Stimulated activated CD8-positive, alpha-beta memory T cell treated with anti-CD3 and anti-CD28 coated beads, Interleukin-4, amount 100 ng/mL, for 4 hours (primary cell): ENCODE measurements around the gene CIROP.
A peak's percentile ranks its signal among the peaks of the same experiment; 100 is the strongest.

ENCODE experiments used
- DNase-seq, 2 donors: peaks; one replicate each; pipeline ENCODE4 v3.0.0-alpha.2; 2020; ENCODE audit warnings: low read depth in 2 of 2, low spot score in 1 of 2

CIROP gene

DNA sequence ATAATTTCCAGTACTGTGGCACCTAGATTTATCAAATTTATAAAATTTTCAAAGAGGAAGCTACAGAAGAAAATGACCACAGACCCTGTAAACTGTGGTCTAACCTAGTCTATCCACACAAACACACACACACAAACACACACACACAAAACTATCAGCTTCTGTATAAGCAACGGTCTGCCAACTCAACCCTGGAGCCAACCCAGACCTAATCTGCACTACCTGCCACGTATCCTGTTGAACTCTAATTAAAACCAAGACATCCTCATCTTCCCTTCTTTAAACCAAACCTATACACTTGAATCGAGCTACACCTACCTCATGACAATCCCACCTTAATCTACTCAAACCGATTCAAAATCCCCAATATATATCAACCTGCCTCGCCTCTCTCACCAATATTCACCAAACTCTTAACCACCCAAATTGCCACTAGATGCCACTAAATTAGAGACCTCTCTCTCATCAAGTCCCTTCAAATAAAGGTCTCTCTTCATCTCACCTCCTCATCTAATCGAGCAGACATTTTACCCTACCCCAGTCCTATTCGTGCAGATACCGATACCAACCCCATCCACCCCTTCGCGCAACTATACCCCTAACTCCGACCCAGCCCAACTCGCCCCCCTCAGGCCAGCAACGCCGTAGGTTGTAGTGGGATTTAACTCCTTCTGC is 10.7 kb downstream of the CIROP start:
- peak in 1 of 2 donors; percentile 47 for DNase-seq

DNA sequence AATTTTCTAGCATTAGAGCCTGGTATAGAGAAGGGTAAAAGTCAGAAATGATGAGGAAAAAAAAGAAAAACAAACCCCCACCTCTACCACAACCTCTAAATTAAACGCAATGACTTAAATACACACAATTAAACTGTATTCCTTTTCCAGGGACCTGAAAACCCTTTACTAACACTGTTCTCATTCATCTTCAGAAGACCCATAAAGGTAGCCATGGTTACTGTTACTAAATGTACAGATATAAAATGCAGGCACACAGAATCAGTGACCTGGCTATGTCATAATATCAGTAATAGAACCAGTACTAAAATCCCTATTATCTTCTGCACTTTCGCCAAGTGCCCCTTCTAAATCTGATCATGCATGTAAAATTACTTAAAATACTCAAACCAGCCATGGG is 11.3 kb downstream of the CIROP start:
- DNase-seq, result no peak

DNA sequence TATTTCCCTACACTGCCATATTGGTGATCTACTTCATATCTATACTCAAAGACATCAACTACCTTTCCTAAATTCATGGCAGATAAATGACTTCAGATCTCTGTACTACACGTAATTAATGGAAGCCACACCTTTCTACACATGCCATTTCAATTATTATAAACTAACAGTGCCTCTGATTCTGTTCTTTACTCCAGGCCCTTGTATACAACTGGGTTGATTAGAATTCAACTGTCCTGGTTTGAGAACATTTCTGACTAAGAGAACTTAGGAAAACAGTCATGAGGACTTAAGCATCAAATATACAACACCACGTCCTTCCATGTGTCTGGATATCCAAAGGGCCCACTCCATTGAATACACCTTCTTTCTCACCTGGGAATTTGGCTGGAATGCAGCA is 11.7 kb downstream of the CIROP start:
- DNase-seq, result no peak

DNA sequence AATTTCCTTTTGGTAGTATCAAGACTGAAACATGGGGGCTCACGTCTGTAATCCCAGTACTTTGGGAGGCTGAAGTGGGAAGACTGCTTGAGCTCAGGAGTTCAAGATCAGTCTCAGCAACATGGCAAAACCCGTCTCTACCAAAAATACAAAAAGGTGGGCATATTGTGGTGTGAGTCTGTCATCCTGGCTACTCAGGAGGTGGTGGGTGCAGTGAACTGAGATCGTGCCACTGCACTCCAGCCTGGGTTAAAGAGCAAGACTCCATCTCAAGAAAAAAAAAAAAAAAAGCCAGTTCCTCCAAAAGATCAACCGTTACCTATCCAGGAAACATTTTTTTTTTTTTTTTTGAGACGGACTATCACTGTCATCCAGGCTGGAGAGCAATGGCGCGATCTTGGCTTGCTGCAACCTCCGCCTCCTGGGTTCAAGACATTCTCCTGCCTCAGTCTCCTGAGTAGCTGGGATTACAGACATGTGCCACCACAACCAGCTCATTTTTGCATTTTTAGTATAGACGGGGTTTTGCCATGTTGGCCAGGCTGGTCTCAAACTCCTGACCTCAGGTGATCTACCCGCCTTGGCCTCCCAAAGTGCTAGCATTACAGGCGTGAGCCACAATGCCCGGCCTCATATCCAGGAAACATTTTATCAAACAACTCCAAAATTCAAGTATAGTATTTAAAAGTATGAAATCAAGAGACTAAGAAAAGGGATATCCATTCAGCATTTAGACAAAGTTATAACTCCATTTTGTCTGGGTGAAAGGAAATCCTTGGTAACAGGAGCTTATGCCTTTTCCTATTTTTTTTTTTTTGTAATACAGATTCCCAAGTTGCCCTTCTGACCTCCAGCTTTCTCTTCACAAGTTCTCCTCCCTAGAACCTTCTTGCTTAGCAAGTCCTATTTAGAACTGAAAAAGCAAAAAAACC is 13.2 kb downstream of the CIROP start:
- DNase-seq, result no peak

DNA sequence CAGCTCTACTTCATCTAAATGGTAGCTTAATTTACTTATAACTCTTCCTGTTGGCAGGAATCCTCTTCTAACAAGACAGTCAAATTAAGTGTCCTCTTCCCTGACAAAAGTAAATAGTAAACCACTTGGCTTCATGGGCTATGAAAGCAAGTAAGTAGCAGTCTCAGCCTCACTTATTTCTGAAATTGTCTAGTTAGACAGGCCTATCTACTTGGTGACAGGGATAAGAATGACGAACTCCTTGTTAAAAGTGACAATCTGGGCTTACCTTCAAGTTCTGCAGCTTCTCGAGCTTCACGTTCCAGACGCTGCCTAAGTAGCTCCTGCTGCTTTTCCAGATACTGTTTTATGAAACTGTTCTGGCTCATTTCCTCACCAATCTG is 14.5 kb downstream of the CIROP start:
- DNase-seq, result no peak

DNA sequence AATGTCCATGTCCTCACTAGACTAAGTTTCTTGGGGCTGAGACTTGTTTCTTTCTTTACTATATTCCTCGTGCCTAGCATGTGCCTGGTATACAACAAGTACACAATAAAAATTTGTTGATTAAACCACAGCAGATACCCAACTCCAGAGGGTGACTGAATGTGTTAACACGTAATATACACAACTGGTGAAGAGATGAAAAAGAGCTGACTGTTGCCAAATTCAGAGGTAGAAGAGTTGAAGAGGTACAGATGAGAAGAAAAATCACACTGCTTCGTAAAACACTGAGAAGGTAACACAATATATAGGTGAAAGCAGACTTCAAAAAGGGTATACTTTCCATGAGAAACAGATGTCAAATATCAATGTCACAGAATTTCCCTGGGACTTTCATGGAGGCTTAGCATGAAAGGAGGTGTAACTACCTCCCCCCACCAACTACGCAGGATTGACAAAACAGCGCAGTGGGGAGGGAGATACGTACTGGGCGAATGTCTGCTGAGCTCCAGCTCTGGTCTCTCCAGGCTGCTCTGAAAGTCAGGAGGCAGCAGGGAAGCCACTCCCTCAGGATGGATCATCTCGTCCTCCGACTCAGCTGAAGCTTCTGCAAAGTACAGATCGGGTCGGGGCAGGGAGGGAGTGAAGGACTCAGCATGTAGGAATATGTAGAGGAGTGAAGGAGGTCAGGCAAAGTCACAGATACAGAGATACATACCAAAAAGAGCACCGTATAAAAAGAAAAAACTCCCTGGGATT is 15.1 kb downstream of the CIROP start:
- DNase-seq, result no peak

DNA sequence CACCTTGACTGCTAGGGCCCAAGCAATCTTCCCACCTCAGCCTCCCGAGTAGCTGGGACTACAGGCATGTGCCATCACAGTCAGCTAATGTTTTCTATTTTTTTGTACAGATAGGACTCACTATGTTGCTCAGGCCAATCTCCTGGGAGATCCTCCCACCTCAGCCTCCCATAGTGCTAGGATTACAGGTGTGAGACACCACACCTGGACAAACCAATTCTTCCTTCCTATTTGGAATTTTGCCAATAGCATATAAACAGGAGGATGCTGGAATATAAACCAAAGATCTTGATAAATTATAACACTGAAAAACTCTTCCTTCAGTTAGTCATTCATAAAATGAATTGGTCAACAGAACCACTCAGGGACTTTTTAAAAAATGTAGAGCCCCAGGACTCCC is 18.2 kb downstream of the CIROP start:
- no peak for DNase-seq

DNA sequence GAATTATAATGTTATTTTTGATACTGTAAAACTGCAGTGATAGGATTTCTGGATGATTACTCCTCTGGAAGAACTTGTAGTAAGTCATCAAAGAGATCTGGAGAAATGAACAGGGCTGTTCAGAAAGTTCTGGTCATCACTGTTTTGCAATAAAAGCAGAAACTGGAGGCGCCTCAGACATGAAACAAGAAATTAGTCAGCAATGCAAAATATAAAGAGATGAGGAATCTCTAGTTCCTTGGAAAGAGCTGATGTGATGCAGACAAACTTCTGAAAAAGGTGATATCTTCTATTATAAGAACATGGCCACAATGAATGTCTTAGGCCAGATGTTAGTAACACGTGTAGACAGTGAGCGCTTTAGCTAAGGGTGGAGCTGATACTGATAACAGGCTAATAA is 19.3 kb downstream of the CIROP start:
- no peak for DNase-seq

DNA sequence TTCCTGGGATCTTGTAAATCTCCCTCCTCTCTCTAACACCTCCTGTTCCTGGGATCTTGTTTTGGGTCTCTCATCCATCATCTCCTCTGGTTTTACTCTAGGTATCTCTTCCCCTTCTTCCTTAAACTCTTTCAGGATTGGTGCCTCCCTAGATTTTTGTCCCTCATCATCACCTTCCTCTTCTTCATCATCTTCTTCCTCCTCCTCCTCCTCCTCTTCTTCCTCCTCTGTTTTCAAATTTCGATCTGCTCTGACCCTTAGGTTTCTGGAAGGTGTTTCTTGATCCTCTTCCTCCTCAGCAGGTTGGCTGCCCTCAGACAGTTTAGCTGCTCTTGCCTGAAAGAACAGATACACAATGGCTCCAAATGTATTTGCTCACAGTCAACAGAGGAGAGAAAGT is 24.3 kb downstream of the CIROP start:
- DNase-seq, result no peak

DNA sequence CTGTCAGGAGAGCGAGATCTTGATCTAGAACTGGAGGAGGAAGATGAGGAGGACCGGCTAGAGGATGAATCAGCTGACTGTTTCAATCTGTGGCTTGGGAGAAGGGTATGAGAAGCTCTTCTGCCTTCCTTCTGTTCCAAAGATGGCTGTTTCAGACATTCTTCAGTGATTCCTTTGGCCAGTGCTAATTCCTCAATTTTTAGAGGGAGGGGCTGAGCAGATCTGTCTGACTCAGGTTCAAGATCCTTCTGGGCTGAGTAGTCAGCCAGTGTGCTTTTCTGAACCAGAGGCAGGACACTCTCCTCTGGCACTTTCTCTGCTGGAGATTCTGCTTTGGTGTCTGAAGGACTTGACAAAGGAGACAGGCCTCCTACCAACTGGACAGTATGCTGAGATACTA is 25.1 kb downstream of the CIROP start:
- no peak for DNase-seq

DNA sequence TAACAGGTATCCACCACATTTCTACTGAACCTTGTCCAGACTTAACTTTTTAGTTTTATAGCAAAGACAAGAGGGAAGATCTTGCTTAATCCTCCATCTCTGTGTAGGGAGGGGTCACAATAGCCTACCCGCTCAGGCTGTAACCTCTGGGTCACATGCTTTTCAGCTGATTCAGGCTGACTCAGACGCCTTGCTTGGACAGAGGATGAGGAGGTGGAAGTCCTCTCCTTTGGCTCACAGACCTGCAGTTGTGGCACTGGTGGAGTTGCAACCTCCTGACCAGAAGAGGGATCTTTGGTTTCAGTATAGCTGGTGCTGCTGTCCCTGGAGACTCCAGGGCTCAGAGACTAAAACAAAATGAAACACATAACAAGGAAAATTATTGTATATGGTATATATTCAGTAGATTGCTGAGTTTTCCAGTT is 26.1 kb downstream of the CIROP start:
- no peak for DNase-seq

DNA sequence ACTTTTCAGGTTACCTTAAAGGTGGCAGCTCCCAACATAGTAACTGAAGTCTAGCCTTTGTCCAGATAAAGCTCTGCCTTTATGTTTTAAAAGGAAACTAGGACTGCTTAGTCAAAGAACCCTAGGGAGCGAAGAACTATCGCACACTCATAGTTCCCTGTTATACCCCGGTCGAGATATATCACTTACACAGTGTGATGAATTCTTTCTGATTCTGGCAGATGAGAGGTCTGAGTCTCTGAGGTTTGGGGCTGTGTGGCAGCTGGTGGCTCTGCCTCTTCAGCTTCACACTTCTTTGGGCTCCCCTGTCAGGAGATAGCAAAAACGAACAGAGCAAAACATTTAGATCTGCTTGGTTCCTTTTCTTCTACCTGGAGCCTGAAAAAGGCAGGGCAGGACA is 26.8 kb downstream of the CIROP start:
- no peak for DNase-seq

DNA sequence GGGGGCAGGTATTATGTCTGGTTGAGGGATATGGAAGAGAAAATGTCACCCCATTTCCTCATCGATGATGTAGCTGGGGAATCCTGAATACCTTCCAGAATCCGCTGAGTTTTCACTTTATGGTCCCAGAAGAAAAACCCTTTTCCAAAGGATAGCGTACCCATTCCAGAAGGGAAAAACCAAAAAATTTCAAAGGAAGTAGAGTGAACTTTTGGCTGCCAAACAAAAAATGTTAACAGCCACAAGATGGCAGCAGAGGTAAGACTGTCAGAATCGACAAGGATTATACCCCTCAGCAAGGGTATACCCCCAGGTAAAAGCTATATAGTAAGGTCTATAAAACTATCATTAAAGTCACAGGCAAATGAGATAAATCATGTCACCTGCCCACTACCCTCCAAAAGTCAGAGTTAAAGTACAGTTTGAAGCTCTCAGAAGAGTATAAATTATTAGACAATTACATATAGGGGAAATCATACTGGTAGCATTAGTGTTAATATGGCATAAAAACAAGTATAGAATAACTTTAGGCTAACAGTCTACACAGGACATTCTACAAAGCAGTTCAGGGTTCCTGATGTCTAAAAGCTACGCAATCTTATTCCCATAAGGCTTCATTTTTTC is 27.9 kb downstream of the CIROP start:
- DNase-seq, result no peak

DNA sequence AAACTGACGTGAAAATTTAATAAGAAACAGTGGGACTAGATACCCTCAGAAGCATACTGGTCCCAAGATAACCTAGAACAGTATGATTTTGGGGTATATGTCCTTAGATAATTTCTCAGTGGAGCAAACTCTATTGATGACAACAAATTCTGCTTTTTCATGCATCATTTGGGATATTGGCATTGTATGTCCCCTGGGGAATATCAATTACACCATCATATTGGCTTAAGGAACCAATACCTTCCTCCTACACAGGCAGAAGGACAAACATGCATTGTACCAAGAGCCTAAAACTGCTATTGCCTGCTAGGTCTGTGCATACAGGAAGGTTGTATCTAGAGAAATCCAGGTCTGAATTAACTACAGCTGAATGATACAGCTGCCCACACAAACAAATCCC is 29.9 kb downstream of the CIROP start:
- DNase-seq, result no peak

DNA sequence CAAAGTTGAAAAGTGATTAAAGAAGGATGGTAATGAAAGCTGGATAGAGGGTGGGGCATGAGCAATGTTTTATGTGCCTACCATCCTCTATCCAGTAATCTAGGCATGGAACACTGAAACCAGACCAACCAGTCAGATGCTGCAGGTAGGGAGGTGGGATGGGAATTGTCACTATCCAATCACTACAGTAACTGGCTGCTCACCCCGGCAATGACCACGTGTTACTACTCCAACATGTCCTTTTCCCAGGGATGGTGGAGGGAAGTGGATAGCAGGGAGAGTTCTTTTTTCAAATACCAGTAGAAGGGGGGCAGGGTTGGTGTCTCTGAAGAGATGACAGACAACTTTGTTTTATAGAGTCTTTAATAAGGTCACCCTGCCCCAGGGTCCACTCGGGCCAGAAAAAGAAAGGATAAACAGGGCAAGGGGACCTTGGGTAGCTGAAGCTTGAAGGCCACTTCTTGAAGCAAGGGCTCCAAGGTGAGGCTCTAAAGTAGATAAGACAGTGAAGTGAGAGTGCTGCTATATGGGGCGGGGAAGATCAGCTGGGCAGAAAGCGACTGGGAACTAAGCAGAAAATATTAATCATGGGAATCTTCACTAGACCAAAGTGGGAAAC is 32.8 kb downstream of the CIROP start:
- DNase-seq, result no peak

DNA sequence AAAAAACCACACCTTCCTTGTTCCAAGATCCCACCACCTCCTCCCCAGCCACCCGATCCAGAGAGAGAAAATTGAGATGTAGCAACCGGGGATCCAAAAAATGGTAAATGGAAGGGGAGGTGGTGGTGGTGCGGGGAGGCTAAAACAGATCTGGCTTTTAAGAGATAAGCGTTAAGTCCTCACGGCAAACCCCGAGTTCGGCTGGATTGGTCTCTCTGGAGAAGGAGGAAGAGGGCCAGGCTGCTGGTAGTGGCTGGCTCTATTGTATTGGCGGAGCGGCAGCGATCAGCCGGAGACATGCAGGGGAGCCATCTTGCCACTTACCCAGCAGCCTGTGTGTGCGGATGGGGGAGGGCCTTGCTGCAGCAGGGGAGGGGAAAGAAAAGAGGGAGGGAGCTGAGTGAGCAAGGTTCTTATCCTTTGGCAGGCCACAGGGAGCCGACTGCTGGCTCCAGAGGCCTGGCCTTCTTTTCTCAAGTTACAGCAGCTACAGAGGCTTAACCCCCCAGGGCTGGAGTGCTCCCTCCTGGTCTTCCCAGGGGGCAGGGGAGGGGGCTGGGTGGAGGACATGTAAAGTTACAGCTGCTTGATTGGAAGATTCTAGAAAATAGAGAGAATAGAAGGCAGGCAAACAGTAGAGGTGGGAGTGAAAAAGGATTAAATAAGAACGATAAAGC is 33.4 kb downstream of the CIROP start:
- DNase-seq, result peak; percentile 38 to 53

DNA sequence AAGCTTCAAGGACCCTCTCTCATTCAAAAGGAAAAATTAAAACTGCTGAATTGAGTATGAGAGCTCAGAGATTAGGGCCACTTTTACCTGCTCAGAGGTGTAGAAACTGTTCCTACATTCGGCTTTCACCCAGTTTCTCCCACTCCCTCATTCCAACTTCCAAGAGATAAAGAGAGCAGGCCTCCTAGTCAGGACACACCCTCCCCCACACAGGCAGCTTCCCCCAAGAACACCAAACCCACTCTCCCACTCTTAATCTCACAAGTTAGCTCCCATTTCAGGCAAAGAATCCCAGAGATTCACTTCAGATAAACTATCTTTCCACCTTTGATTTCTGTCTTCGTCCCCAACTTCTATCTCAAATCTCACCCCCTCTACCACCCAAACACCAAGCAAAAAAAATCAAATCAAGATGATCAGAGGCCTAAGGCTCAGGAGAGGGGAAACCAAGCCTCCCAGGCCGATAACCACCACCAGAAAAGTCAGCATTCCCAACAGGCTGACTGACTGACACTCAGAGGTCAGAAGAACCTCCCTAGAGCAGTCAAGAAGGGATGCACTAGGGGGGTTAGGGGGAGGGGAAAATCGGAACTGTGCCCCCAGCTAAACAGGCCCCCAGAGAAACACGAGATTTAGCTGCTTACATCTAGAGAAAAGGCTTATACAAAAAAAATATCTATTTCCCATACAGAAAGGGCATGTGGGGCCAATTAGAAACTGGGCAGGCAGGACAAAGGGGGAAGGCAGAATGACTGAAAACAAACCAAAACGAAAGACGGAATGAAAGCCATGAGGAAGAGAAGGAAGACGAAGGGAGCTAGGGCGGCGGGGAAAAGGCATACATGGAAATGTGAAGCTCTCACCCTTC is 34.3 kb downstream of the CIROP start:
- no peak for DNase-seq

DNA sequence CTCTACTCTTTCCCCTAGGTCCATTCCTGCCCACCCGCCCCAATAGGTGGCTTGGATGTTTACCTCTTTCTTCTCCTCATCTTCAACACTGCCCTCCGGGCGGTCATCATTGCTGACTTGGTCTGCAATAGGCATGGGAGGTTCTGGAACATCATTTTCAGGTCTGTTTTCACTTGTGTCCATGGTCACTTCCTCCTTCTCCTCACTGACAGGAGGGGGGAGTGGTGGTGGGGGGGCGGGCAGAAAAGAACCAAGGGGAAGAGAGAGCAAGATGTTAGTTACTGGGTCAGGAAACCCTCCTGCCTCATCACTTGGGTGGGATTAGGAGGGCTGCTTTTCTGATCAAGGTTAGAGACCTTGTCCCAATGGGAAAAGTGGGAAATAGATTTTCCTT is 35.4 kb downstream of the CIROP start:
- DNase-seq, result no peak

DNA sequence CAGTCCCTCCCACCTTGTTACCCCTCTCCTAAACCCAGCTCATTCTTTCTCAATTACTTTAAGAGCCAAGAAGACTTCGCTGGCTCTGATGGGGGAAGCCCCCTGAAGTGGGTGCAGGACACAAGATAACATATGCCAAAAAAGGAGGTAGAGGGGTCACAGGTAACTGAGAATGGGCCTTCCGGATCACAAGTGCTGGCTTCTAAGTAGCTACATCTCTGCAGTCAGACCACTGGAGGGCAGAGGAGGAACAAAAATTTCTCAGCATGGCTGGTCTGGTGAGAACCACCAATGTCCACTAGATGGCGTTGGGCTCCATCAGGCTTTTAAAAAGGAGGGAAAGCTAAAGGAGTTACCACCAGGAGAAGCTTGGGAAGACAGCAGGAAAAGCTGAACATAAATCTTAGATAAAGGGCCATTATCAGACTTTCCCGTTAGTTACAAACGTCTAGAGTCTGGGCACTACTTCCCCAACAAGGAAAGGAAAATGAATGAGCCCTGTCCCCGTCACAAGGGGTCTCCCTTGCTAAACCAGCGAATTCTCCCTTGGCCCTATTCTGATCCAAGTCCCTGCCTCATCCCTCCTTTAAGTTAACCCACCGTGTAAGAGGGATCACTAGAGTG is 35.9 kb downstream of the CIROP start:
- peak; percentile 33 to 34 for DNase-seq
